HG02938 (cell line): ENCODE measurements around the gene PPCDC.

Experiments
- ATAC-seq: cut with Tn5 transposase; IDR thresholded peaks from one replicate; pipeline ENCODE4 v1.9.1; 2021; ENCODE audit warnings: mild to moderate bottlenecking, moderate library complexity; ENCODE audit not compliant: unreplicated experiment

PPCDC gene

DNA sequence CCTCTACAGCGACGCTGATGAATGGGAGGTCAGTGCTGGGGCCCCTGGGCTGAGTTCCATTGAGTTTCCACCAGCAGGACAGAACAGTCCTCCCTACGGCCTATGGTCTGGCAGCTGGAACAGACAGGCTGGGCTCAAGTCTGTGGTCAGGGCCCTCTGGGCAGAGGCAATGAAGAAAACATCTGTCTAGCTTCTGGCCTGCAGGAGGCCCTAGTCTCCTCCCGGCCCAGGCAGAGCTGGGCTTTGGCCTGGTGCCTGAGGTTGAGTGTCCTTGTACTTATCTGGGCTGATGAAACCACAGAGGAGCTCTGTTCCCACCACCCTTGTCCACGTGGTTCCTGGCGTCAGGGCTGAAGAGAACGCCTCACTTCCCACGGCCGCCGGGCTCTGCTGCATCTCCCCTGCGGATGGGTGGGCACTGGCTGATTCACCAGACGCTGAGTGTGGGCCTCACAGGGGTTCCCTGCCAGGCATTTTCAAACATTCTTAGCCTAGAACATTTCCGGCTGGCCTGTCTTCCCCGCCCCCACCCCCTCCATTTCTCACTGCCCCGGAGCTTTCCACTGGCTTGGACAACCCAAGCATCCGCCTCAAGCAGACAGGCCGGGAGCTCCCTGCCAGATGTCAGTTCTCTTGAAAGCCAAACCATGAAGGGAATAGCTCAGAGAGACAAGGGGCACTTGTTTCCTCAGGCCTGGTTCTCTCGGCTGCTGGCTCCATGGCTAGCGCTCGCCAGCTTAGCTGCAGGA, 20.3 kb downstream of the PPCDC start:
- peak; percentile 31 for ATAC-seq

DNA sequence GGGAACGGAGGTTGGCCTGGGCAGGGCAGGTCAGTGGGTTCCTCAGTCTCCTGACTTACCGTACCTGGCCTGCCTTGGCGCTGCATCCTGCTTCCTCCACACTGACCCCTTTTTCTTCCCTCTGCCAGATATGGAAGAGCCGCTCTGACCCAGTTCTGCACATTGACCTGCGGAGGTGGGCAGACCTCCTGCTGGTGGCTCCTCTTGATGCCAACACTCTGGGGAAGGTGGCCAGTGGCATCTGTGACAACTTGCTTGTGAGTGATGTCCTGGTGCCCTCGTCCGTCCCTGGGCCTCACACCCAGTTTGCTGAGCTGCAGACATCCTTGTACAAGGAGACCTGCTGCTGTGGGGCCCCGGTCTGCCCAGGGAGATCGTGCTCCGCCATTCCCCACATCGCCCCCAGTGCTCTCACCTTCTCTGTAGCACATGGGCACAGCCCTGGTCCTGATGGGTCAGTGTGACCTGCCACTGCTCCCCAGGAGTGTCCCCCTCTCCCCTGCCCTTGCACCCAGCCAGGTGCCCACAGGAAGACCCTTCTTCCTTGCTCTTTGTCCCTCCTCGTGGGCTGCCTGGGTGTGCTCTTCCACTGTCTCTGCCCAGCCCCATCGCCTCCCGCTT, 21.0 kb downstream of the PPCDC start:
- no peak for ATAC-seq

DNA sequence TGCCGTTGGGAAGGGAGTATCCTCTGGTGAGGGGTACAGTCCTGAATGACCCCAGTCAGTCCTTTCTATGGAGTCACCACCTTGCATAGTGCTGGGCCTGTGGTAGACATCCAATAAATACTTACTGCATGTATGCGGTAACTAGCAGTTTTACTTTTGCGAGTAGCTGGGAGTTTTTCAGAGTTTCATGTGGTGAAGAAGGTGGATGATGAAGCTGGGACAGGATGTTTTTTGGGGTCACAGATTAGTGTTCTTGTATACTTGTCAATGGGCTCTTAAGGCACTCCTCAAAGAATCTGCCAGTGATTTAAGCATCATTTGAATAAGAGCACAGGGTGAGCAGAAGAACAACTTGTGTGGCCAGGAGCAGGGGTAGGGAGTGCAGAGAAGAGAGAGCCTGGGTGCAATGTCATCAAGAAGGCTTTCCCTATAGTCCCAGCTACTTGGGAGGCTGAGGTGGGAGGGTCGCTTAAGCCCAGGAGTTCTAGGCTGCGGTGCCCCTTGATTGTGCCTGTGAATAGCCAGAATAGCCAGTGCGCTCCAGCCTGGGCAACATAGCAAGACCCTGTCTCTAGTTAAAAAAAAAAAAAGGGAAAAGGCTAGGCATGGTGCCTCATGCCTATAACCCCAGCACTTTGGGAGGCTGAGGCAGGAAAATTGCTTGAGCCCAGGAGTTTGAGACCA, 22.1 kb downstream of the PPCDC start:
- no peak for ATAC-seq

DNA sequence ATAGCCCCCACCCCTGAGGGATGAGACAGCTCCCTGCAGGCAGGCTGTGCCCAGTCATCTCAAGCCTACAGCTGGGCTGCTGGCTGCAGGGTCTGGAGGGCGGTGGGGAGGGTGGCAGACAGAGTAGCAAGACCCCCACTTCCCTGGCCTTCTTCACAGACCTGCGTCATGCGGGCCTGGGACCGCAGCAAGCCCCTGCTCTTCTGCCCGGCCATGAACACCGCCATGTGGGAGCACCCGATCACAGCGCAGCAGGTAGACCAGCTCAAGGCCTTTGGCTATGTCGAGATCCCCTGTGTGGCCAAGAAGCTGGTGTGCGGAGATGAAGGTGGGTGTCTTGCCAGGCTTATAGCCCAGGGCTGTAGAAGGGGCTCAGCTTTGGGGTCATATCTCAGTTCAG, 25.0 kb downstream of the PPCDC start:
- no peak for ATAC-seq

DNA sequence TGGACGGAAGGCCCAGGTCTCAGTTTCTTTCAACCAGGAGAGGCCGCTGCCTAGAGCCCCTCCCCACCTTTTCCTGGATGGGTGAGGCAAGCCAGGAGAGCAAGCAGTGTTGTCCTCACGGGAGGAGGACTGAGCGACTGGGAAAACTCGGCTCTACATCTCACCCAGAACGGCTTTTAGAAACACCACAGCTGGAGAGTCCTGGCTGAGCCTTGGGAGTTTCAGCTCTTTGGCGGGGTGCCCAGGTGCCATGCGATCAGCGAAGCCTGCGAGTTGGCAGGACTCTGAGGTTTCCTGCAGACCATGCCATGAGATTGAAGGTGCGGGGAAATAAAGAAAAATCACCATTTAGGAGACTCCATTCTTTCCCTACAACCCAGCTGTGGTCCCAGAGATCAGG, 26.0 kb downstream of the PPCDC start:
- no peak for ATAC-seq

DNA sequence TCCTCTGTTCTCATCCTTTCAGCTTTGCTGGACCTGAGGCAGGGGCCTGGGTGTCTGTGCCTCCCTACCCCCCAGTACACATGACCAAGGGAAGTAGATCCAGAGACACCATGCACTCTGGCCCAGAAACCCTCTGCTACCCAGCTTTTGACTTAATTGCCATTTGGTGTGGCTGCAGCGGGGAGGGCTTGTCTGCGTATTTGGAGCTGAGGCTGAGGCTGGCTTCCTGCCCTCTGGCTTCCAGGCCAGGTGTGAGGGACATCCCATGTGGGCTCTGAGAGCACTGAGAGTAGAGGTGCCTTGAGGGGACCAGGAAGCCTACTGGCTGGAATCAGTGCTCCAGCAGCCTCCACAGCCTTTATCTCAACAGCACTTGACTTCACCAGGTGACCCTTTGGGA, 26.9 kb downstream of the PPCDC start:
- ATAC-seq: no peak

DNA sequence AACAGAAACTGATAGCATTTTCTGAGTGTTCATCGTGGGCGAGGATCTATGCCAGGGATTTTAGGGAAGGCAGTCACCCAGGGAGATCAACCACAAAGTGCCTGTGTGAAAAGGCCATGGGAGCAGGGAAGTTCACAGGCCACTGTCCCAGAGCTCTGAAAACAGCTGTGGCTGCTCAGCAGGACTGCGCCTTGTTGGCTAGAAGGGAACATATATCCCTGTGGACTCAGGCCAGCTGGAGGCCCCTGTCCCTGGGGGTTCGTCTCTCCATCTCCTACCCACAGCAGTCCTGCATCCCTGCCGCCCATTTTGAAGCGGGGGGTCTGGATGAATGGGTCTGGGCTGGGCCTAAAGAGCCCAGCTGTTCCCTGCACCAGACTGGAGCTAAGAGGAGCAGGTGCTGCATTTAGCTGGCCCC, 27.8 kb downstream of the PPCDC start:
- no peak for ATAC-seq

DNA sequence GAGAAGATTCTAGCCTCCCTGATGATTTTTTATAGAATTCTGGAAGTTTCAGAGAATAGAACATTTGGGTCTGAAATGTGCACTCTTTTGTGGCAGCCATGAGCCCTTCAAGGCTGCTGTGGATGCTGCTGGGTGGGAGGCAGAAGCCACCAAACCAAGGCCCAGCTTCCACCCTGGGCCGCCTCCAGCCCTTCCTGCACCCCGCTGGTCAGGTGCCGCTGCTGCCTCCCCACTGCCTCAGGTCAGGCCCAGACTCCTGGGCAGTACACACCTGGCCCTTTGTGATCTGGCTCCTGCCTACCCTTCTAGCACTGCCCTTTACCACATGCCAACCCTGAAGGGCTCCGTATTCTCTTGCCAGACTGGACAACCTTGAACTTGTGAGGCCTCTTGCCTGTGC, 28.3 kb downstream of the PPCDC start:
- no peak for ATAC-seq

DNA sequence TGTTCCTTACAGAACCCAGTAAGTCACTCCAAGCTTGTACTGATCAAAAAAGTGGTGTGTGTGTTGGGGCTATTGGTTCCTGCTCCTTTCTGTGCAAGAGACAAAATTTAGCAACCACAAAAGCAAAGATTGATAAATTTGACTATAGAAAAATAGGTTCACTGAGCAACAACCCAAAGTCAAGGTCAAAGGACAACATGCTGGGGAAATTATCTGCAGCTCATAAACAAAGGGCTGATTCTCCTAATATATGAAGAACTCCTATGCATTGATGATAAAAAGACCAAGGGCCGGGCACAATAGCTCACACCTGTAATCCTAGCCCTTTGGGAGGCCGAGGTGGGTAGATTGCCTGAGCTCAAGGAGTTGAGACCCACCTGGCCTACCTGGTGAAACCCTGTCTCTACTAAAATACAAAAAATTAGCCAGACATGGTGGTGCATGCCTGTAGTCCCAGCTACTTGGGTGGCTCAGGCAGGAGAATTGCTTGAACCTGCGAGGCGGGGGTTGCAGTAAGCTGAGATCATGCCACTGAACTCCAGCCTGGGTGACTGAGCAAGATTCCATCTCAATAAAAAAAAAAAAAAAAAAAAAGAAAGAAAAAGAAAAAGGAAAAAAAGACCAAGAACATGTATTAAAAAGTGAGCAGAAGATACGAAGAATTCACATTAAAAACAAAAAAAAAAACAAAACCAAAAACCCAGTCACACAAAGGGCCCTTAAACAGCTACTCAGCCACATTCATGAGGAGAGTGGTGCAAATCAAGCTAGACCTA, 29.8 kb downstream of the PPCDC start:
- no peak for ATAC-seq

DNA sequence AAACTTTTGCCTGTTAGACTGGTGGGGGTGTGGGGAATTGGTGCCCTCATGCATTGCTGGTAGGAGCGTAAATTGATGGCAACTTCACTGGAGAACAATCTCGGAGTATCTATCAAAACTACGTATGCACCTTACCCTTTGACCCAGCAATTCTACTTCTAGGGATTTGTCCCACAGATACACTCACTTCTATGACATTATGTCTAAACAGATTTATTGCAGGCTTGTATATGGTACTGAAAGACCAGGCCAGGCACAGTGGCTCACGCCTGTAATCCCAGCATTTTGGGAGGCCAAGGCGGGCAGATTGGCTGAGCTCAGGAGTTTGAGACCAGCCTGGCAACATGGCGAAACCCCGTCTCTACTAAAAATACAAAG, 30.3 kb downstream of the PPCDC start:
- ATAC-seq: no peak

DNA sequence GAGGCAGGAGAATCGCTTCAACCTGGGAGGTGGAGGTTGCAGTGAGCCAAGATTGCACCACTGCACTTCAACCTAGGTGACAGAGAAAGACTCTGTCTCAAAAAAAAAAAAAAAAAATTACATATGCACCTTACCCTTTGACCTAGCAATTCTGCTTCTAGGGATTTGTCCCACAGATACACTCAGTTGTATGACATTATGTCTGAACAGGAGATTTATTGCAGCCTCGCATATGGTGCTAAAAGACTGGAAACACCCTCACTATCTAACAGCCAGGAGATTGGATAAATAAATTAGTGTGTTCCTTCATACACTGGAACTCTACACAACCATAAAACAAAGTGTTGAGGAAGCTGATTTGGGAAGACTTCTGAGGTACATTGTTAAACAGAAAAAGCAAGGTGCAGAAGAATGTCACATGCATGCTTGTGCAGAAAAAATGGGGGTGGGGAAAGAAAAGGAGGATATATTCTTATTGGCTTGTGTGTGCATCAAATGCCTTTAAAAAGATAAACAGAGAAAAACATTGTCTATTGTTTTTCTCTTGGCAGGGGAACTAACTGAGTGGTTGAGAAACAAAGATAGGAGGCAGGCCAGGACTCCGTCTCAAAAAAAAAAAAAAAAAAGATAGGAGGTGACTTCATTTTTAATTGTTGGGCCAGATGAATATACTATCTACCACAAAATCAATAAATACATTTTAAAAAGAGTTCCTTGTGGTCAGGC, 30.9 kb downstream of the PPCDC start:
- no peak for ATAC-seq

DNA sequence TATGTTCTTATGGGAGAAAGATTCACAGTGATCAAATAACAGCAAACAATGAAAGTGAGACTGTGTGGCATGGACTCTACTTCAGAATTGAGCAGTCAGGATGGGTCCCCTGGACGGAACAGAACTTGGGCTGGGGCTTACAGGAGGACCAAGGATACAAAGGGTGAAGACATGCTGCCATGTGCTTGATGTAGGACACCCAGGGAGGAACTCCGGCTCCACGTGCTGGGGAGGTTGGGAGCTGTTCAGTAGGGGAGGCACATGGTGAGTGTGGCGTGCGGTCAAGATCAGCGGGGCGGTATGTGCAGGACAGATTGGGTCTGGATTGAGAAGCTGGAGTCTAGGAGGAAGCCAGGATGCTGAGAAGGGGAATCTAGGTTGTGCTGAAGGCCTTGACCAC, 32.6 kb downstream of the PPCDC start:
- ATAC-seq: no peak

DNA sequence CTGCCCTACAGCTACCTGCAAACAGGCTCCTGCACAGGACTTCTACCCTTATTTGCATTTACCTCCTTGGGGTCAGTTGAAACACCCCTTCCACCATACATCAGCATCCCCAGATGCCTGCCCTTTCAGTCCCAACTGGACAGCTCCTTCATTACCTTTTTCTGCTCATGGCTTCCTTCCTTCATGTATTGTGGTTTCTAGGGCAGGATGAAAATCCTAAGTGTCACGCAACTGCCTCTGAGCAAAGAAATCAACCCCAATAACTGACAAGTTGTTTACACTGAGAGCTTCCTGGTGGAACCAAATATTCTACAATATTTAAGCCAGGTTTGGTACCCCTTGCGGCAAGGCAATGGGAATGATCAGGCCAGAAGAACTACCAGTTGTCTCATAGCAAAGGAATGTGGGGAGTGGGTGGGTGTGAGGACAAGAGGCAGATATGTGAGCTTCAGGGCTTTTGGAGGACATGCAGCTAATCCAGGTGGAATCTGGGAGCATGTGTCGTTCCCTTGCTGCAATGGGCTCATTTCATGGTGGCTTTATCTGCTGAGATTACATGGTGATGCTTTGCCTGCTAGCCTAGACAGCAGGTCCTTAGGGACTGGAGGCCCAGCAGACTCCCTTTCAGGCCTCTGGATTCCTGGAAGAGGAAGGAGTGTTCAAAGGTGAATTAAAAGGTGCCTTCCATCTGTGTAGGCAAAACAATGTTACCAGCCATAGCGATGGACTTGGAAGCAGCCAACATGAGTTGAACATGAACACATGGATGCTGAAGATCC, 34.9 kb downstream of the PPCDC start:
- no peak for ATAC-seq

DNA sequence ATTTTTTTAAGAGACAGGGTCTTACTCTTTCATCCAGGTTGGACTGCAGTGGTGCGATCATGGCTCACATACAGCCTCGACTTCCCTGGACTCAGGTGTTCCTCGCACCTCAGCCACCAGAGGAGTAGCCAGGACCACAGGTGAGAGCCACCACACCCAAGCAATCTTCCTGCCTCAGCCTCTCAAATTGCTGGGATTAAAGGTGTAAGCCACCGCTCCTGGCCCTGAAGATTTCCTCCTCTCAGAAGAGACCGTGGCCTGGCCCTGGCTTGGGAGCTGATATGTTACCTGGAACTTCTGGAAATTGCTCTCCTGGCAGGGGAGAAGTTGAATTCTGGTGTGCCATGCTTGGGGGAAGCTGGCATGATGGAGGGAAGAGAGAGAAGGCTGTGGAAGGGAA, 36.2 kb downstream of the PPCDC start:
- ATAC-seq: no peak

DNA sequence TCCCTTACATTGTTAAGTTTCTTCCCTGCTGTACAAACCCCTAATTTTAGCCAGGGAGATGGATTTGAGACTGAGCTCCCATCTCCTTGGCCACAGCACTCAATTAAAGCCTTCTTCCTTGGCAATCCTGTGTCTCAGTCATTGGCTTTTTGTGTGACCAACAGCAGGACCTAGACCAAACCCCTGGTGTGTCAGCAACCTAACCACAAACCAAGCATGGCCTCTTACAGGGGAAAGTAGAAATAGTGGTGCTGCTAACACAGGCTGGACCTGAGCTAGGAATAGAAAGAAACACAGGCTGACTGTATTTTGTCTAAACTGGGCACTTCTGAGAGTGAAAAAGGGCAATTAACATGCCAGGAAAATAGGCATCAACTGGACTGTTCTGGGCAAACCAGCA, 37.9 kb downstream of the PPCDC start:
- no peak for ATAC-seq

DNA sequence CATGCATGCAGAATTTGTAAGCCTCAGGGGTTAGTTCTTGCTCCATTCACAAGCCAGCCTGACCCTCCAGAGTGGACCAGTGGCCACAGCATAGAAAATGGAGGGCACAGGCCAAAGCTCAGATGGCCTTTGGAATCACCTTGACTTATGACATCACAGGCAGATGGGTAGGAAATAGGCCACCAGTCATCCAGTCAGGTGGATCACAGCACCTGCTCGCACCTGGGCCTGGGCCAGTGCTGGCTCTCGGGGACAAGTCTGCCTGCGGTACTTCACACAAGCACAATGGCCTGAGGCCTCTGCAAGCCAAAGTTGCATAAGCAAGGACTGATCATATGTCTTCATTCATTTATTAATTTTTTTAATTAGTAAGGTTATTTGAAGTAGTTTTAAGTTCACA, 39.3 kb downstream of the PPCDC start:
- no peak for ATAC-seq

DNA sequence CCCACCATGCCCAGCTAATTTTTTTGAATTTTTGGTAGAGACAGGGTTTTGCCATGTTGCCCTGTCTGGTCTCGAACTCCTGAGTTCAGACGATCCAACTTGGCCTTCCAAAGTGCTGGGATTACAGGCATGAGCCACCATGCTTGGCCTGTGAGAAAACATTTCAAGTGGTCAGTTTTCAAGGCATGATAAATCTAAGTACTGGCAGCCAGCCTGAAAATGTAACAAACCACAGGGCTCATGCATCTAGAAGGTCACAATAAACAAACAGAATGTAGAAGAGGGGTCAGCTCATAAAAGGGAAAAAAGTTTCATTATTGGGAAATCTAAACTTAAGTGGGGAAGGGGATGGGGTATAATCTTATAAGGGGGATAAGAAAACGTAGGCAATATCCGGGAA, 39.9 kb downstream of the PPCDC start:
- no peak for ATAC-seq

DNA sequence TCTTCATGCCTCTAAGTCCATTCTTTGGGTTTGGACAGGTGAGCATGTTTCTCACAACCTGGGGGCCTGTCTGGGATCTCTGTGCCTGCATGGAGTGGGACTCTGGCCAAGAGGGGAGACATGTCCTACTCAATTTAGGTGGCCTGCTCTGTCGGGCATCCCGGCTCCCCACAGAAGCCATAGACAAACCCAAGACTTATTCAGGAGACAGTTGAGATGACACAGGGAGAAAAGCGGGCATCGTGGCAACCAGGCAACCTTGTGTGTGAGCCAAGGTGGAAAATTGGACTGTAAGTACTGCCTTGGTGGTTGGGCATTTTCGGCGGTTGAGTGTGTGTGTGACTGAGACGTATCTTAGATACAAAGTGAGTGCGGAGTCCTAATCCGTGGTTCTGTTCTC, 40.5 kb downstream of the PPCDC start:
- no peak for ATAC-seq

DNA sequence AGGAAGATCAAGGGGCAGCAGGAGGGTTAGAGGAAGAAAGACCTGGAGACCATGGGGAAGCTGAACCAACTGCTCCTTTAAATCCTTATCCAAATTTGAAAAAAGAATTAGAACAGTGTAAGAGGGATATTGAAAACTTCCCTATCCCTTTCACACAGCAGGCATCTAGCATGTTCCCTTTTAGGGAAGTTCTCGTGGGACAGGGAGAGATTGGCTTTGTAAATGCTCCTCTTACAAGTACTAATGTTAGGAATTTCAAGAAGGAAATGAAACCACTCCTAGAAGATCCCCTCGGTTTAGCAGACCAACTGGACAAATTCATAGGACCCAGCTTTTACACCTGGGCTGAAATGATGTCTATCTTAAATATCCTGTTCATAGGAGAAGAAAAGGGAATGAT, 41.5 kb downstream of the PPCDC start:
- ATAC-seq: no peak

DNA sequence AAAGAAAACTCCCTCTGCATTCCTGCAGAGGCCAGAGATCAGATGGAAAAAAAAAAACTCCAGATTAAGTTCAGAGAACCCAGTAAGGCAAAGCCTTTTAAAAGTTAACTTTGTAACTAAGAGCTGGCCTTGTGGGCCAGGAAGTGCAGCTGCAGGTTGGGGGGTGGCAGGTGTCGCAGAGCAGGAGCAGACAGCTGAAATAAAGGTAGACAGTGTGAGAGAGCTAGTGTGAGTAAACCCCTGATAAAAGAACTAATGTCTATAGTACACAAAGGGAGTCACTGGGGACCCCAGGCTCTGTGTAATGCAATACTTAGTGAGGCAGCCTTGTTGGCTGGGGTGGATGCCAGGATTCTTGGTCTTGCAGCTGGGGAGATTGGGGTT, 42.1 kb downstream of the PPCDC start:
- ATAC-seq: no peak
